DOHH2 (cell line): ENCODE data around the gene TIMM21.

Experiments used
- EZH2phosphoT487 ChIP-seq: fragments of 200-600 bp; sonication (generic); IDR thresholded peaks from 2 replicates; pipeline ENCODE4 v1.6.1; 2017; ENCODE audit warnings: borderline replicate concordance, mild to moderate bottlenecking, antibody characterized with exemption, low read length, moderate library complexity, mixed read lengths
- TF ChIP-seq, protein P1 (sequence below): fragments of 200-600 bp; sonication (generic); IDR thresholded peaks from one replicate; pipeline ENCODE4 v1.5.1; 2014; ENCODE audit warnings: antibody characterized with exemption, mild to moderate bottlenecking, low read depth, low read length; ENCODE audit not compliant: poor library complexity, severe bottlenecking

DNA sequence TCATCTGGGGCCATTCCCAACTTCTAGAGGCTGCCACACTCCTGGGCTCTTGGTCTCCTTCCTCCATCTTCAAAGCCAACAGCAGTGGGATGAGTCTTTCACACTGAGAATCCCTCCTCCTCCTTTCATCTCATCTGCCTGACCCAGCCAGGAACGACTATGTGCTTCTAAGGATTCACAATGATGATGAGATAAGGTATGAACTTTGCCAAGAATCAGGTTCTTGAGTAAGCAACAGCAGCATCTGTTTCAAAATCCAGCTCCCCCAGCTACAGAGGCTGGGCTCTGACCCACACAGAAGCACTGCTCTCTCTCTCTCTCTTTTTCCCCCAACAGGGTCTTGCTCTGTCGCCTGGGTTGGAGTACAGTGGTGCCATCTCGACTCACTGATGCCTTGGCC is 46.4 kb downstream of the TIMM21 start:
- TF ChIP-seq, protein P1, sequence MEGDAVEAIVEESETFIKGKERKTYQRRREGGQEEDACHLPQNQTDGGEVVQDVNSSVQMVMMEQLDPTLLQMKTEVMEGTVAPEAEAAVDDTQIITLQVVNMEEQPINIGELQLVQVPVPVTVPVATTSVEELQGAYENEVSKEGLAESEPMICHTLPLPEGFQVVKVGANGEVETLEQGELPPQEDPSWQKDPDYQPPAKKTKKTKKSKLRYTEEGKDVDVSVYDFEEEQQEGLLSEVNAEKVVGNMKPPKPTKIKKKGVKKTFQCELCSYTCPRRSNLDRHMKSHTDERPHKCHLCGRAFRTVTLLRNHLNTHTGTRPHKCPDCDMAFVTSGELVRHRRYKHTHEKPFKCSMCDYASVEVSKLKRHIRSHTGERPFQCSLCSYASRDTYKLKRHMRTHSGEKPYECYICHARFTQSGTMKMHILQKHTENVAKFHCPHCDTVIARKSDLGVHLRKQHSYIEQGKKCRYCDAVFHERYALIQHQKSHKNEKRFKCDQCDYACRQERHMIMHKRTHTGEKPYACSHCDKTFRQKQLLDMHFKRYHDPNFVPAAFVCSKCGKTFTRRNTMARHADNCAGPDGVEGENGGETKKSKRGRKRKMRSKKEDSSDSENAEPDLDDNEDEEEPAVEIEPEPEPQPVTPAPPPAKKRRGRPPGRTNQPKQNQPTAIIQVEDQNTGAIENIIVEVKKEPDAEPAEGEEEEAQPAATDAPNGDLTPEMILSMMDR: no peak
- TF ChIP-seq EZH2phosphoT487: no peak
